IPS-18c (cell line): ENCODE measurements around the gene CDK4.

Experiments
- H3K4me3 ChIP-seq: 2 replicates; pipeline ENCODE4 v1.7.0; 2013; ENCODE audit warnings: low read depth, mild to moderate bottlenecking, low read length, moderate library complexity; ENCODE audit not compliant: insufficient read depth
- H3K9me3 ChIP-seq: one replicate; pipeline ENCODE4 v1.6.1; 2013; ENCODE audit warnings: mild to moderate bottlenecking, low read length, moderate library complexity; ENCODE audit not compliant: control insufficient read depth, insufficient read depth

The CDK4 gene

GRCh38 chr12:57751788-57752667 is at the start of gene CDK4:
Gene CDK4, minus strand, starts transcription at chr12:57752310. Its CDS starts 593 bp downstream, at chr12:57751717.
- peak within 1 kb of the TSS; percentile 98 for H3K4me3 ChIP-seq
- H3K9me3 ChIP-seq = no peaks in the 10 kb centered on the region

- Histone ChIP-seq H3K4me3 (no peak overlapping the region), H3K9me3 (no peaks in the 10 kb centered on the region)
Measured at GRCh38 chr12:57800965-57801364, 48.9 kb upstream of the CDK4 start.

GRCh38 chr12:57797933-57798332 is 45.8 kb upstream of the CDK4 start:
- H3K9me3 ChIP-seq = no peaks in the 10 kb centered on the region
- no peak overlapping the region for H3K4me3 ChIP-seq

GRCh38 chr12:57796996-57797395 is 44.9 kb upstream of the CDK4 start:
- Histone ChIP-seq H3K4me3 (no peak overlapping the region), H3K9me3 (no peaks in the 10 kb centered on the region)

GRCh38 chr12:57795354-57795753 is 43.2 kb upstream of the CDK4 start:
- Histone ChIP-seq H3K9me3 (no peaks in the 10 kb centered on the region), H3K4me3 (no peak overlapping the region)

GRCh38 chr12:57793920-57794319 is 41.8 kb upstream of the CDK4 start:
- no peaks in the 10 kb centered on the region for H3K9me3 ChIP-seq
- H3K4me3 ChIP-seq = no peak overlapping the region

GRCh38 chr12:57783861-57784260 is 31.8 kb upstream of the CDK4 start:
- no peaks in the 10 kb centered on the region for H3K9me3 ChIP-seq
- no peak overlapping the region for H3K4me3 ChIP-seq

- H3K4me3 ChIP-seq = peak overlapping the region; percentile 96
- no peaks in the 10 kb centered on the region for H3K9me3 ChIP-seq
Measured at GRCh38 chr12:57783466-57783801, 31.3 kb upstream of the CDK4 start.

DNA sequence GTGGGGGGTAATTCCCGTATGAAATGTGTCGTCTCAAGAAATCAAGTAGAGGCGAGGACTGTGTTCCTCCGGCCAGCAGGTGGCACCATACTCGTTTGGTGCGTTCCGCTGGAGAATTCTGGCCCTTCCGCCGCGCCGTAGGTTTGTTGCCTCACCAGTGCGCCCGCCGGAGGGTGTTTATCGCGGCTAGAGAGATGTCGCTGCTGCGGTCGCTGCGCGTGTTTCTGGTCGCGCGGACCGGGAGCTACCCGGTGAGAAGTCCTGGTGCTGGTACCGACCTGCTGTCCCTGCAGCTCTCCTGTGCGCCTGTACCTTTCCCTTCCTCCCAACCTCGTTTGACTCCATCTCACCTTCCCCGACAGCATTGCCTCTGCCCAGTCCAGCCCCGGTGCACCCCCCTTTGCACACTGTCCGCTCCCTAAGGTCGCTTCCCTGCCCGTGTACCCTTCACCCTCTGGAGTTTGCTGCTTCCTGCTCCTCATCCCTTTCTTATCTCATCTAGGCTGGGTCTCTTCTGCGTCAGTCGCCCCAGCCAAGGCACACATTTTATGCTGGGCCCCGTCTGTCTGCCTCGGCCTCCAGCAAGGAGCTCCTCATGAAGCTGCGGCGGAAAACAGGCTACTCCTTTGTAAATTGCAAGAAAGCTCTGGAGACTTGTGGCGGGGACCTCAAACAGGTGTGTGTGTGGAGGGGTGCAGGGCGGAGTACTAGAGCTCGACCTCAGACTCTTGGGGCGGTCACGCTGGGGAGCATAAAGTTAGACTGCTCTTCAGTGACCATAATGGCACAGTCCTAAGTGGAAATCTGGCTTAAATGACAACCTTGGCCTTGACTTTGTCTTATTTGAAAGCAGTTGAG is 30.7 kb upstream of the CDK4 start, which contains the start of gene TSFM:
TSFM (plus strand) TSS at position 180 of the 858 bp plus-strand sequence; CDS start at position 195, 15 bp downstream.
- H3K9me3 ChIP-seq = no peaks in the 10 kb centered on the region
- H3K4me3 ChIP-seq = peak within 1 kb of the TSS; percentile 96

GRCh38 chr12:57782243-57782607 is 30.1 kb upstream of the CDK4 start:
- no peak overlapping the region; the same call in 1 of the 2 replicates for H3K4me3 ChIP-seq
- H3K9me3 ChIP-seq = no peaks in the 10 kb centered on the region

DNA sequence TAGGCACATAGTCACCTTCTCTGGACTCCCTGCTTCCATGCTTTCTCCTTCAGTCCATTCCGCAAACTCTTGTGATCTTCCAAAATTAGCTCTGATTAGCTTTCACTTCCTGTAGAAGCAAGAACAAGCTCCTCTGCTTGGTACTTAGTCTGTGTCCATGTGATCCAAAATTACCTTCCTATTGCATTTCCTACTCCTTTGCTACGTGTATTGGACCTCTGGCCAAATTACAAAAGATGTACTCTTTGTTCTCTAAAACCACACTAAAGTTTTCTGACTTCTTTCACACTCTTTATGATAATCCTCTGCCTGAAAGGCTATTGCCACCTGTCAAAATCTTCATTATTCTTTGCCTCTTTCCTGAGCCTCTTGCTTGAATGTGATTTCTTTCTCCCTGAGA is 29.7 kb upstream of the CDK4 start:
- no peak overlapping the region for H3K4me3 ChIP-seq
- H3K9me3 ChIP-seq = no peaks in the 10 kb centered on the region

DNA sequence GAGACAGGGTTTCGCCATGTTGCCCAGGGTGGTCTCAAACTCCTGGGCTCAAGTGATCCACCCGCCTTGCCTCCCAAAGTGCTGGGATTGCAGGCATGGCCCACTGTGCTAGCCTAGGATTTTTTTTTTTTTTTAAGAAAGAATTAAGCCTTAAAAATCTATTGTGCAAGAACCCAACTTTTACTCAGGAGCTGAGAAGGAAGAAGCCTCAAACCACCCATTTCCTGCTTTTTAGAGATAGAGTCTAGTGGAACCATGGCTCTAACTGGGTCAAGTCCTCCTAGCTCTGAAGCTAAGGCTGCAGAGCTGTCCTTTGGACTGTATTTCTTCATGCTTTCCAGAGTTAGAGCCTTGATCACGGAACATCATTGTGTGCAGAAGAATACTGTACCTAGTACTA is 29.1 kb upstream of the CDK4 start:
- Histone ChIP-seq H3K9me3 (no peaks in the 10 kb centered on the region), H3K4me3 (no peak overlapping the region)

DNA sequence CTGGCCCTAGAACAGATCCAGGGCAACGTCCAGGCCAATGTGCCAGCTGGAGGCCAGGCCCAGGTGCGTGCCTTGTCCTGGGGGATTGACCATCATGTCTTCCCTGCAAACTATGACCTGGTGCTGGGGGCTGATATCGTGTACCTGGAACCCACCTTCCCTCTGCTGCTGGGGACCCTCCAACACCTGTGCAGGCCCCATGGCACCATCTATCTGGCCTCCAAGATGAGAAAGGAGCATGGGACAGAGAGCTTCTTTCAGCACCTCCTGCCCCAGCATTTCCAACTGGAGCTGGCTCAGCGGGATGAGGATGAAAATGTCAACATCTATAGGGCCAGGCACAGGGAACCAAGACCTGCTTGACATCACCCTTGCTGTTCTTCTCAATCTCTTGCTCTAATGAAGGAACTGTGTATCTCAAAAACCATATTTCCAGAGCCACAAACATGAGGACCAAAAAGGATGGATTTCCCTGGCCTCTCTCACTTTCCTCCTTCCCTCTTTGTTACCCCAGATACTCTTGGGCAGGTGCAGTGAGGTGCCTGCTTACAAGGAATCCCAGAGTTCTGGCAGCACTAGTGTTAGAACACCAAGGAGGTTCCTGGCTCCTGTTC is 28.3 kb upstream of the CDK4 start:
- no peak overlapping the region for H3K4me3 ChIP-seq
- no peaks in the 10 kb centered on the region for H3K9me3 ChIP-seq

GRCh38 chr12:57779736-57780135 is 27.6 kb upstream of the CDK4 start:
- H3K9me3 ChIP-seq = no peaks in the 10 kb centered on the region
- no peak overlapping the region for H3K4me3 ChIP-seq

DNA sequence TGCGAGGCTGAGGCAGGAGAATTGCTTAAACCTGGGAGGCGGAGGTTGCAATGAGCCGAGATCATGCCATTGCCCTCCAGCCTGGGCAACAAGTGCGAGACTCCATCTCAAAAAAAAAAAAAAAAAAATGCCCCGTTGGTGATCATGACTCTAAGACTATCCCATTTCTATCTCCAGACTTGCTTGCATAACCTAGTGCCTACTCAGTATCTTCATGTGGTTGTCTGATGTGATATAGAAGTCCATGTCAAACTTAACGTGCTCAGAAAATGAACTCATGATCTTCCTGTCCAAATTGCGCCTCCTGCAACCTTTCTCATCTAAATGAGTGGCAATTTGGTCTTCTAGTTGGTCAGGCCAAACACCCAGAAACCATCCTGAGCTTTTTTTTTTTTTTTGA is 25.8 kb upstream of the CDK4 start:
- no peaks in the 10 kb centered on the region for H3K9me3 ChIP-seq
- H3K4me3 ChIP-seq = no peak overlapping the region

DNA sequence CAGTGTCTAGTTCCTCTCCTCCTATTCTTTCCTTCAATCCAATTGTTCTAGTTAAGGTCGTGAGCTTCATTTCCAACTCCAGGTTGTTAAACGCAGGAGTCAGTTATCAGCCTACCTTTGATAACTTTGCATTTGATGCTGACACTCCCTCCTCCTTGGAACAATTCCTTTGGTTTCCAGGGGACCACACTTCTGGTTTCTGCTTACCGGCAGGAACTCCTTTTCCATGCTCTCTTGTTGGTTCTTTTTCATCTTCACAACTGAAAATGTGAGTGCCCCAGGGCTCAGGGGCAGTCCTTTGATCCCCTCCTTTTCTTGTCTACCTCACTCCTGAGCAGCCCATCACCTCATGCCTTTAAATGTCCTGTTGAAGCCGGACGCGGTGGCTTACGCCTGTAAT is 25.3 kb upstream of the CDK4 start:
- Histone ChIP-seq H3K4me3 (no peak overlapping the region), H3K9me3 (no peaks in the 10 kb centered on the region)

- Histone ChIP-seq H3K9me3 (no peaks in the 10 kb centered on the region), H3K4me3 (no peak overlapping the region)
Measured at GRCh38 chr12:57776247-57776587, 24.1 kb upstream of the CDK4 start.
